A673 (cell line): ENCODE results near the gene CDH12.

ENCODE experiments used
- CTCF ChIP-seq: fragments of 300-800, 200-600 bp; sonication (generic); conservative IDR thresholded peaks from 2 replicates; pipeline ENCODE4 v1.5.1; 2017; ENCODE audit warnings: low read depth, mild to moderate bottlenecking, antibody characterized with exemption, low read length, moderate library complexity, mixed read lengths
- EZH2 ChIP-seq: fragments of 200-600 bp; sonication (generic); IDR thresholded peaks from 2 replicates; pipeline ENCODE4 v1.6.1; 2017; ENCODE audit warnings: borderline replicate concordance, low read depth, mild to moderate bottlenecking, mixed read lengths, antibody characterized with exemption, low read length; ENCODE audit not compliant: poor library complexity, severe bottlenecking

- TF ChIP-seq CTCF = no peak
- no peak for TF ChIP-seq EZH2
Observed at GRCh38 chr5:22855824-22856223, 2.7 kb upstream of the CDH12 start.
